ENCODE results near the gene ULK4.

GRCh38 chr3:41710646-41711388 is 251.1 kb downstream of the ULK4 start:
- TF ChIP-seq CTCF (conservative IDR thresholded peaks at IDR 0.05; ENCODE audit: low read depth, low read length) (no peak), RCOR1 (IDR thresholded peaks at IDR 0.05; ENCODE audit: insufficient replicate concordance, low read length) (no peak), POLR2A (IDR thresholded peaks at IDR 0.05; ENCODE audit: low read depth, low read length) (no peak), MXI1 (IDR thresholded peaks at IDR 0.05; ENCODE audit: borderline replicate concordance, low read depth, low read length) (no peak)
- TF ChIP-seq, protein P1, sequence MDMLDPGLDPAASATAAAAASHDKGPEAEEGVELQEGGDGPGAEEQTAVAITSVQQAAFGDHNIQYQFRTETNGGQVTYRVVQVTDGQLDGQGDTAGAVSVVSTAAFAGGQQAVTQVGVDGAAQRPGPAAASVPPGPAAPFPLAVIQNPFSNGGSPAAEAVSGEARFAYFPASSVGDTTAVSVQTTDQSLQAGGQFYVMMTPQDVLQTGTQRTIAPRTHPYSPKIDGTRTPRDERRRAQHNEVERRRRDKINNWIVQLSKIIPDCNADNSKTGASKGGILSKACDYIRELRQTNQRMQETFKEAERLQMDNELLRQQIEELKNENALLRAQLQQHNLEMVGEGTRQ (IDR thresholded peaks at IDR 0.05; ENCODE audit: low read depth, low read length): no peak
